Right kidney (tissue), 1 donor: Measurements from ENCODE around the gene ZNF653.
A peak's percentile ranks its signal among the peaks of the same experiment; 100 is the strongest.
"Not testable (repeated sequence)": the region's sequence is repeated elsewhere in the genome, so short reads cannot be mapped to it uniquely, and the experiment has no call there.

Source experiments
- DNase-seq: peaks from one replicate; pipeline ENCODE4 v3.0.0-alpha.2; 2016

ZNF653 gene

DNA sequence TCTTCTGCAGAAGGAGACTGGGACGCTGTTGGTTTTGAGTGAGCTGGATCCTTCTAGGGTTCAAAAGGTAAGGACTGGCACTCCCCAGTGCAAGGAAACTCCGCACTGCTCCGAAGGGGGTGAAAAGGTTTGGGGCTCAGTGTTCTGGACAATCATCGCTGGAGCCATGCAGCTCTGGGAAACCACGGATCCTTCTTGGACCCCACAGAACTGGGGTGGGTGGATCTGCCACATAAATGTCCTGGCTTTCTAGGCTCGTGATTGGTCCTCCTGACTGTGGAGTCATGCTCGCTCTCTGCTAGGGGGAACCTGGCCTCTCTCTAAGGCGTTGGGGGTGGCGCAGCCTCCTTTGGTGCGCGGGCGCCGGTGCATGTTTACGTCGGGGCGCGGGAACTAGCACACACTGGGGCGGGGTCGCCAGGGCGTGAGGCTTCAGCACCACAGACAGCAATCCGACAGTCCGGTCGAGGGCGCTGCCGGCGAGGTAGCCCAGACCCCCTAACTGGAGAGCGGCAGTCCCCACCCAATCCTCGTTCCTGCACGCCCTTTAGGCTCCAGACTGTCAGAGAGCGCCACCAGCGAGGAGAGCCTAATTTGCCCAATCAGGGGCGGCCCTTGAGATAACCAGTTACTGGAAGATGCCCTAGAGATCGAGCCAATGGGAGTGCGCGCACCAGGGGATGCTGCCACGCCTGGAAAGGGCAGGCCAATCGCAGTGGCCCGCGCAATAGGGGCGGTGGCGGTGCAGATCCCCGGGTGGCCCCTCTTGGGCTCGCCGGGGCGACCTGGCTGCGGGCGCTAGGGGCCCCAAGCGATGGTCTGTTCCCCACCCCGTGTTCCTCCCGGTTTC, 23.9 kb downstream of the ZNF653 start:
- peak; percentile 74 for DNase-seq

- DNase-seq, result peak; percentile 42
Measured at GRCh38 chr19:11480715-11481533, 24.7 kb downstream of the ZNF653 start, which contains the start of gene ELAVL3. TSS of gene ELAVL3 (minus strand) at chr19:11481046. CDS start at chr19:11480608, 438 bp downstream.

- no peak for DNase-seq
Measured at GRCh38 chr19:11479898-11480714, 25.5 kb downstream of the ZNF653 start.

GRCh38 chr19:11479090-11479897, 26.3 kb downstream of the ZNF653 start:
- no peak for DNase-seq

- DNase-seq, result no peak
Measured at GRCh38 chr19:11478167-11479089, 27.2 kb downstream of the ZNF653 start.

GRCh38 chr19:11475861-11476260, 29.8 kb downstream of the ZNF653 start:
- no peak for DNase-seq

DNA sequence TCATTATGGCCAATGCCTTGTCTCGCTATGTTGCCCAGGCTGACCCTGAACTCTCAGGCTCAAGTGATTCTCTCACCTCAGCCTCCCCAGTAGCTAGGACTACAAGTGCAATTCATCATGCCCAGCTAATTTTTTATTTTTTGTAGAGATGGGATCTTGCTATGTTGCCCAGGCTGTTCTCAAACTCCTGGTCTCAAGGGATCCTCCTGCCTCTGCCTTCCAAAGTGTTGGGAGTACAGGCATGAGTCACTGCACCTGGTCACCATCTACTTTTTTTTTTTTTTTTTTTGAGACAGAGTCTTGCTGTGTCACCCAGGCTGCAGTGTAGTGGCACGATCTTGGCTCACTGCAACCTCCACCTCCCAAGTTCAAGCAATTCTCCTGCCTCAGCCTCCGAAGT, 30.3 kb downstream of the ZNF653 start:
- not testable (repeated sequence) for DNase-seq

DNA sequence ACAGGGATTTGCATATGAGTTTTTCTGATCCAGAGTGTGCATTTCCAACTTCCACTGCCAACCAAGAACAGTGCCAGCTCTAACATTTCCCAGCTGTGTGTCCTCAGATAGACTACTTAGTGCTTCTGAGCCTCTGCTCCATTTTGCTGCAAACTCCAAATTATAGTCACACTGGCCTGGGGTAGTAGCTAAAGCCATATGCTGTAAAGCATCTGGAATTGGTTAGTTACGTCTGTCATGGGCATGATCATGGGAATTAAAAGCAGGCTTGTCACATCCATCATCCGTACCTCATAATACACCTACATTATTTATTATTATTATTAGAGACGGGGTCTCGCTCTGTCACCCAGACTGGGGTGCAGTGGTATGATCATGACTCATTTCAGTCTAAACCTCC, 31.9 kb downstream of the ZNF653 start:
- DNase-seq, result no peak

- not testable (repeated sequence) for DNase-seq
Measured at GRCh38 chr19:11468266-11468845, 37.3 kb downstream of the ZNF653 start.

- no peak for DNase-seq
Measured at GRCh38 chr19:11465600-11465999, 40.0 kb downstream of the ZNF653 start.

GRCh38 chr19:11464333-11465265, 41.0 kb downstream of the ZNF653 start:
- no peak for DNase-seq

DNA sequence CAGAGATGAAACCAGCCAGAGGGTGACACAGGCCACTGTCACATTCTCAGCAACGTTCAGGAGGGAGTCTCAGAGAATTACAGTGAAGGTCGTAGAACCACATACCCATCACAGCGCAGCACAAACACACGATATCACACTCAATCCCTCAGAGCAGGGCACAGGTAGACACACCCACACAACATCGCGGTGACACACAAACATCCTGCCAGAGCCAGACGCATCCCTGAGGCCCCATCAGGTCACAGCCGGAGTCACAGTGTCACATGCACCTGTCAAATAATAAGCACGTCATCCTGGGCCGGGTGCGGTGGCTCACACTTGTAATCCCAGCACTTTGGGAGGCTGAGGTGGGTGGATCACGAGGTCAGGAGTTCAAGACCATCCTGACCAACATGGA, 42.2 kb downstream of the ZNF653 start:
- DNase-seq, result no peak

GRCh38 chr19:11461453-11461852, 44.2 kb downstream of the ZNF653 start:
- DNase-seq, result no peak

DNA sequence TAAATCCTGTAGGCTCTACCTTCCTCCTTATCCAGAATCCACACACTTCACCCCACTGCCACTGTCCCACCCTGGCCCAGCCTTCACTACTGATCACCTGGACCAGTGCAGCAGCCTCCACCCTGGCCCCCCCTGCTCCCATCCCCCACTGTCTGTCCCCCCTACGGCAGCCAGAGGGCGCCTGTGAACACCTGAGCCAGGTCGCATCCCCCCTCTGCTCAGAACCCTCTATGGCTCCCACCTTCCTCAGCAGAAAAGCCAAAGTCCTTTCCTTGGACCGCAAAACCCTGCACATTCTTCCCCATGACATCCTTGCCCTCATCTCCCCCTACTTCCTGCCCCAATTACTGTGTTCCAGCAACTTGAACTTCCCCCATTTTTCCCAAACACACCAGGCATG, 45.4 kb downstream of the ZNF653 start:
- DNase-seq, result no peak

- DNase-seq, result not testable (repeated sequence)
Measured at GRCh38 chr19:11458912-11459311, 46.7 kb downstream of the ZNF653 start.

DNA sequence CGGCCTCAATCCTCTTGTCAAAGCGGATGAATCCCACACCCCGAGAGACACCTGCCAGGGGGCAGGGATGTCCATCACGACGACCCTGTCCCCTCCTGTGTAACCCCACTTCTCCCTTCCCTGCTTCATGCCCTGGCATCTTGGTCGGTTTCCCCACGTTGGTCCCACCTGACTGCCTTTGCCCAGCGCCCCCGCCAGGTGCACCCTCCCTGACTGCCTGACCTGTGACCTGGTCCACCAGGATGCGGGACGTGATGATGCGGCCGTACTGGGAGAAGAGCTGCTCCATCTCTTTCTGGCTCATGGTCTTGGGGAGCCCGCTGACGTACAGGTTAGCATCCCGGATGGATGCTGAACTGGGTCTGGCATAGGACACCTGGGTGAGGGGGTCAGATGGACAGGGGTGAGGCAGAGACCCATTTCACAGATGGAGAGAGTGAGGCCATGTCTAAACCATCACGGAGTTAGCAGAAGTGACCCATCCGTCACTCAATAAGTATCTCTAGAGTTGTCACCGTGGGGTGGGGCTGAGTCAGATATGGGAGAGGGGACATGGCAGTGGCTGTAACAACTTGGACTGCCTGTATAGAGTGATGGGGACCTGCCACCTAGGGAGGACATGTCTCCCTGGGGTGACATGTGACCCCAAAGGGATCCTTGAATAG, 47.3 kb downstream of the ZNF653 start:
- DNase-seq, result no peak

DNA sequence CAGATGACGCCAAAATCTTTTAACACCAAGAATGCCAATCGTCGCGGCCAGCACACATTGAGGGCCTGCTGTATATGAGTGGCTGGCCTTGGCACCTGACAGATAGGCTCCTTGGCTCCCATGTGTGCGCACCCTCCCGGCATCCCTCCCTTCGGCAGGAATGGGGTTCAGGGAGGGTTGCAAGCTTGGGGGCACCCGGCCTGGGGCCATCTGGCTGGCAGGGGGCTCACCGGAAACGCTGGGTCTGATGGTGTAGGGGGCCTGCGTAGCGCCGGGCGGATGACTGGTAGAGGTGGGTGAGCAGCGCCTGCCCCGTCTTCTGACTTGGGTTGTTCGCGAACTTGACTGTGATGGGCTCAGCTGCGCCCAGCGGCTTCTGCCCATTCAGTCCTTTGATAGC, 47.8 kb downstream of the ZNF653 start:
- DNase-seq, result no peak

- DNase-seq, result no peak
Measured at GRCh38 chr19:11457115-11457514, 48.5 kb downstream of the ZNF653 start.
